ENCODE data around the gene DOCK2.

The DOCK2 gene

DNA sequence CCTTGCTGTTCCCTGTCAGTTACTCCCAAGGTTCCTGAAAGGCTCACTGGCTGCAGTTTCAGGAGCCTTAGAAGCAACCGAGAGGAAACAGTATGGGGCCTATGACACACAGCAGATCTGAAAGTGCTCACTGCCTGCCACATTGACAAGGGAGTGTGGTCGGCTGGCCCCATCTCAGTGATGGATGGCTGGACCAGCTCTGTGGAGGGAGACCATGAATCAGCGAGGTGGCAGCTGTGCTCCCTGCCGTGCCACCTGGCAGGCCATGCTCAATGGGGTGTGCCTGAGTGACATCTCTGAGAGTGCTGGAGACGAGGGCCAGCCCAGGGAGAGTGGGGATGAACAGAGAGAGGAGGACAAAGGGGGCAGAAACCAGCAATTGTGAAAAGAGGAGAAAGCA lies 49.1 kb downstream of the DOCK2 start:
- TF ChIP-seq, protein P1, sequence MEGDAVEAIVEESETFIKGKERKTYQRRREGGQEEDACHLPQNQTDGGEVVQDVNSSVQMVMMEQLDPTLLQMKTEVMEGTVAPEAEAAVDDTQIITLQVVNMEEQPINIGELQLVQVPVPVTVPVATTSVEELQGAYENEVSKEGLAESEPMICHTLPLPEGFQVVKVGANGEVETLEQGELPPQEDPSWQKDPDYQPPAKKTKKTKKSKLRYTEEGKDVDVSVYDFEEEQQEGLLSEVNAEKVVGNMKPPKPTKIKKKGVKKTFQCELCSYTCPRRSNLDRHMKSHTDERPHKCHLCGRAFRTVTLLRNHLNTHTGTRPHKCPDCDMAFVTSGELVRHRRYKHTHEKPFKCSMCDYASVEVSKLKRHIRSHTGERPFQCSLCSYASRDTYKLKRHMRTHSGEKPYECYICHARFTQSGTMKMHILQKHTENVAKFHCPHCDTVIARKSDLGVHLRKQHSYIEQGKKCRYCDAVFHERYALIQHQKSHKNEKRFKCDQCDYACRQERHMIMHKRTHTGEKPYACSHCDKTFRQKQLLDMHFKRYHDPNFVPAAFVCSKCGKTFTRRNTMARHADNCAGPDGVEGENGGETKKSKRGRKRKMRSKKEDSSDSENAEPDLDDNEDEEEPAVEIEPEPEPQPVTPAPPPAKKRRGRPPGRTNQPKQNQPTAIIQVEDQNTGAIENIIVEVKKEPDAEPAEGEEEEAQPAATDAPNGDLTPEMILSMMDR (conservative IDR thresholded peaks at IDR 0.05; ENCODE audit: low read depth, low read length), result no peak
- no peak overlapping the region for H2AFZ ChIP-seq (ENCODE audit: low read depth)
- no peaks in the 10 kb centered on the region for H3K36me3 ChIP-seq (ENCODE audit: insufficient read depth)
- H3K27me3 ChIP-seq (ENCODE audit: insufficient read depth, low read depth), result no peaks in the 10 kb centered on the region
- H3K4me3 ChIP-seq (IDR thresholded peaks at IDR 0.05; ENCODE audit: insufficient read depth, low read depth, low read length), result no peak overlapping the region
- H3K9ac ChIP-seq, result no peak overlapping the region
- no peak overlapping the region for H3K27ac ChIP-seq
- no peaks in the 10 kb centered on the region for H4K20me1 ChIP-seq (ENCODE audit: insufficient read depth)
- H3K79me2 ChIP-seq (ENCODE audit: insufficient read depth, low read depth), result no peaks in the 10 kb centered on the region
- no peaks in the 10 kb centered on the region for H3K4me1 ChIP-seq (ENCODE audit: low read depth, poor library complexity, severe bottlenecking)
- no peak overlapping the region for H3K4me2 ChIP-seq

DNA sequence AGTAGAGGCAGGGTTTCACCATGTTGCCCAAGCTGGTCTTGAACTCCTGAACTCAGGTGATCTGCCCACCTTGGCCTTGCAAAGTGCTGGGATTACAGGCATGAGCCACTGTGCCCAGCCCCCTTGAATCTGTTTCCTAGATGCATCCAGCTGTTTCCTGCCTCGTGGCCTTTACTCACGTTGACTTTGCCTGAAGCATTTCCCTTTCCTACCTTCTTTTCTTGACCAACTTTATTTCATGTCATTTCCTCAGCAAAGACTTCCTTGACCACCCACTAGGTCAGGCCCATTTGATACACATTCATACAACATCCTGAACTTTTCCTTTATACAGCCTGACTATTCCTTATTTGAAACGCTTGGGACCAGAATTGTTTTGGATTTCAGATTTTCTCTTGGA lies 51.0 kb downstream of the DOCK2 start:
- Histone ChIP-seq H3K4me3 (IDR thresholded peaks at IDR 0.05; ENCODE audit: insufficient read depth, low read depth, low read length) (no peak overlapping the region), H2AFZ (ENCODE audit: low read depth) (no peak overlapping the region), H3K4me2 (no peak overlapping the region), H3K79me2 (ENCODE audit: insufficient read depth, low read depth) (no peaks in the 10 kb centered on the region), H3K9ac (no peak overlapping the region), H3K27me3 (ENCODE audit: insufficient read depth, low read depth) (no peaks in the 10 kb centered on the region), H3K27ac (no peak overlapping the region), H4K20me1 (ENCODE audit: insufficient read depth) (no peaks in the 10 kb centered on the region), H3K36me3 (ENCODE audit: insufficient read depth) (no peaks in the 10 kb centered on the region), H3K4me1 (ENCODE audit: low read depth, poor library complexity, severe bottlenecking) (no peaks in the 10 kb centered on the region)
- TF ChIP-seq, protein P1 (conservative IDR thresholded peaks at IDR 0.05; ENCODE audit: low read depth, low read length), result no peak

DNA sequence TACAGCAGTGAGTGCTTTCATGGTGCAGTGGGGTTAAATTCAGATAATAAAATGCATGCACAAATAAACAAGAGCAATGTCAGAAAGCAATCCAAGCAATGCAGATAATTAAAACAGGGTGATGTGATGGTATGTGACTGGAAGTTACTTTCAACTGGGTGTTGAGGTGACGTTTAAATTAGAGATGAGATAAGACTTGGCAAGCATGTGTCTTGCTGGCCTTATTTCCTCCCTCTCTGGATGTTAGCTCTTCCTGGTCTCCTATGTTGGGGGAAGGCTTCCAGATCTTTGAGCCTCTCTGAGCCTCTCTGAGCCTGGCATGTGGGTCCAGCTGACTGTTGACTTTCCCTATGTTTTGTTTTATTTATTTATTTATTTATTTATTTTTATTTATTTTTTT lies 54.4 kb downstream of the DOCK2 start:
- no peak overlapping the region for H3K27ac ChIP-seq
- H3K27me3 ChIP-seq (ENCODE audit: insufficient read depth, low read depth), result no peaks in the 10 kb centered on the region
- no peaks in the 10 kb centered on the region for H3K36me3 ChIP-seq (ENCODE audit: insufficient read depth)
- TF ChIP-seq, protein P1 (conservative IDR thresholded peaks at IDR 0.05; ENCODE audit: low read depth, low read length), result no peak
- no peak overlapping the region for H3K4me2 ChIP-seq
- H4K20me1 ChIP-seq (ENCODE audit: insufficient read depth), result no peaks in the 10 kb centered on the region
- no peaks in the 10 kb centered on the region for H3K79me2 ChIP-seq (ENCODE audit: insufficient read depth, low read depth)
- no peak overlapping the region for H3K9ac ChIP-seq
- no peaks in the 10 kb centered on the region for H3K4me1 ChIP-seq (ENCODE audit: low read depth, poor library complexity, severe bottlenecking)
- H3K4me3 ChIP-seq (IDR thresholded peaks at IDR 0.05; ENCODE audit: insufficient read depth, low read depth, low read length), result no peak overlapping the region
- no peak overlapping the region for H2AFZ ChIP-seq (ENCODE audit: low read depth)

DNA sequence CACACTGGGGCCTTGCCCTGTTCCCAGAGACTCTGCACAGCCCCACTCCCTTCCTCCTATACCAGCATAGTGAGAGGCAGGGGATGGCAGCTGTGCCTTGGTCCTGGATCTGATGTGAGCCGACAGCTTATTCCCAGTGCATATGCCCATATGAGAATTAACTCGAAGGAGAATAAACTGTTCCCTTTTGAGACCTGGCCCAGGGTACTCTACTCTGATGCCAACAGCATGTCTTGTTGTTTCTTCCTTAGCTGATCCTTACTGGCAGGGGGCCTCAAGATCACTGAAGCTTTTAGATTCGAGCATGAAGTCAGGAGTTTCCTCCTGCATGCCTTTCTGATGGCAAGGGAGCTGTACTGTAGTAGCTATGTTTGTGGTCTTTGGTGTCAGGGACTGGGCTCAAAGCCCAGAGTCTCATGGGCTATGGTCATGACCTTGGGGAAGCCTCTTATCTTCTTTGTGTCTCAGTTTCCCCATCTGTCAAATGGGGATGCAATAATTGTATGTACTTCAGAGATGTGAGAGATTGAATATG lies 57.1 kb downstream of the DOCK2 start:
- H3K36me3 ChIP-seq (ENCODE audit: insufficient read depth), result no peaks in the 10 kb centered on the region
- no peak overlapping the region for H3K4me3 ChIP-seq (IDR thresholded peaks at IDR 0.05; ENCODE audit: insufficient read depth, low read depth, low read length)
- TF ChIP-seq, protein P1 (conservative IDR thresholded peaks at IDR 0.05; ENCODE audit: low read depth, low read length), result no peak
- no peaks in the 10 kb centered on the region for H4K20me1 ChIP-seq (ENCODE audit: insufficient read depth)
- no peak overlapping the region for H3K4me2 ChIP-seq
- H3K27ac ChIP-seq, result no peak overlapping the region
- no peaks in the 10 kb centered on the region for H3K79me2 ChIP-seq (ENCODE audit: insufficient read depth, low read depth)
- H3K9ac ChIP-seq, result no peak overlapping the region
- no peaks in the 10 kb centered on the region for H3K4me1 ChIP-seq (ENCODE audit: low read depth, poor library complexity, severe bottlenecking)
- no peaks in the 10 kb centered on the region for H3K27me3 ChIP-seq (ENCODE audit: insufficient read depth, low read depth)
- H2AFZ ChIP-seq (ENCODE audit: low read depth), result no peak overlapping the region

Data from KMS-11 (cell line).